HEK293T (cell line): ENCODE measurements around the gene CAPZB.

Experiments
- ARNT ChIP-seq: fragments of 450-650 bp; IDR thresholded peaks from 2 replicates; pipeline ENCODE4 v1.6.1; 2017; ENCODE audit warnings: mild to moderate bottlenecking
- BHLHE40 ChIP-seq: fragments of 450-650 bp; IDR thresholded peaks from 2 replicates; pipeline ENCODE4 v1.6.1; 2016; ENCODE audit warnings: mild to moderate bottlenecking, moderate library complexity, borderline replicate concordance
- CTBP1 ChIP-seq: fragments of 450-650 bp; IDR thresholded peaks from 2 replicates; pipeline ENCODE4 v1.6.1; 2016; ENCODE audit warnings: borderline replicate concordance
- ELF4 ChIP-seq: fragments of 450-650 bp; IDR thresholded peaks from 2 replicates; pipeline ENCODE4 v1.6.1; 2017; ENCODE audit warnings: antibody characterized with exemption
- FOXA1 ChIP-seq: fragments of 450-650 bp; IDR thresholded peaks from 2 replicates; pipeline ENCODE4 v1.6.1; 2016; ENCODE audit warnings: mild to moderate bottlenecking
- FOXK2 ChIP-seq: fragments of 450-650 bp; IDR thresholded peaks from 2 replicates; pipeline ENCODE4 v1.6.1; 2016; ENCODE audit warnings: mild to moderate bottlenecking
- FOXM1 ChIP-seq: fragments of 450-650 bp; IDR thresholded peaks from 2 replicates; pipeline ENCODE4 v1.6.1; 2017; ENCODE audit warnings: mild to moderate bottlenecking, borderline replicate concordance
- HDGF ChIP-seq: fragments of 450-650 bp; IDR thresholded peaks from 2 replicates; pipeline ENCODE4 v1.6.1; 2017; ENCODE audit warnings: antibody characterized with exemption, borderline replicate concordance
- LEF1 ChIP-seq: fragments of 450-650 bp; IDR thresholded peaks from 2 replicates; pipeline ENCODE4 v1.6.1; 2017; ENCODE audit warnings: mild to moderate bottlenecking, borderline replicate concordance
- NFRKB ChIP-seq: fragments of 450-650 bp; IDR thresholded peaks from 2 replicates; pipeline ENCODE4 v1.6.1; 2016; ENCODE audit warnings: mild to moderate bottlenecking, moderate library complexity
- SUZ12 ChIP-seq: fragments of 450-650 bp; IDR thresholded peaks from 2 replicates; pipeline ENCODE4 v1.6.1; 2016; ENCODE audit warnings: mild to moderate bottlenecking
- TARDBP ChIP-seq: fragments of 450-650 bp; IDR thresholded peaks from 2 replicates; pipeline ENCODE4 v1.6.1; 2016
- ZNF384 ChIP-seq: fragments of 450-650 bp; IDR thresholded peaks from 2 replicates; pipeline ENCODE4 v1.6.1; 2016
- TF ChIP-seq, protein P1 (sequence below): fragments of 450-650 bp; IDR thresholded peaks from 2 replicates; pipeline ENCODE4 v1.6.1; 2016

DNA sequence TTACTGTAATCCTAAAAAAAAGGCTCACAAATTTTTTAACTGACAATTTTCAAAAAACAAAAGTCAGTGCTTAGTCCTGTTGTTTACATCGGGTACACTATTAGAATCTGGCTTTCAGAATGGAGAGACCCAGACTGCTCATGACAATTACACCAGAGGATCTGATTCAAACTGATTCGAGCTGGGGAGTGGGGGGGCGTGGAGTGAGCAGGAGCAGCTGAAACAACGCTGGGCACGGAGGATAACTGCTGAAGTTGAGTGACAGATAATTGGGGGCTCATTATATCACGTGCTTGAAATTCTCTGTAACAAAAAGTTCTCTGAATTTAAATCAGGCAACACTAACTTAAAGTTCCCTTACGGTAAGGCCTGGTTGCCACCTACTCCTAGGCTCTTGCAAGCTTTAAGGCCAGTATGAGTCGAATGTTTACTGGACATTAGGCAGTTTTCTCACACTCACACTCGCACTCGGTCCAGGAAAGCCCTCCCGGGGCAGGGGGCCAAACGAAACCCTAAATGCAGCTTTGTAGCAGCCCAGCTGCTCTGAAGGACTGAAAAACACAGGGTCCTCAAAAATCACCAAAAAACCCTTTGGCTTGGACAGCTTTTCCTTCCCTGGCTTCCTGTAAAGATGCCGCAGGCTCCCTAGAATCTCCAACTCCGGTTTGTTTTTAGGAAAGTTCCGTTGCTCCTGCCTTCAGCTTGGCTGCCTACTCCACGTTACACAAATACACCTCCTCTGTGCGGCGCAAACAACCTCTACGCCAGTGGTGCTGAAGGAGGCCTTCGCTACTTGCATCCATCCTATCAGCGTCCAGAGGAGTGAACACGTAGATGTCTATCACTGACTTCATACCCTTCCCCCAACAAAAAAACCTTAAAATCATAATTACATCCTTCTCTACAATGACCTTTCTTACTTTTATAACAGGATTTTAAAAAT is 42.9 kb downstream of the CAPZB start:
- no peak for TF ChIP-seq TARDBP
- TF ChIP-seq ELF4, result no peak
- TF ChIP-seq ARNT, result no peak
- no peak for TF ChIP-seq SUZ12
- TF ChIP-seq FOXA1, result no peak
- no peak for TF ChIP-seq FOXK2
- TF ChIP-seq ZNF384, result no peak
- TF ChIP-seq FOXM1, result no peak
- no peak for TF ChIP-seq BHLHE40
- TF ChIP-seq LEF1, result no peak
- TF ChIP-seq, protein P1, sequence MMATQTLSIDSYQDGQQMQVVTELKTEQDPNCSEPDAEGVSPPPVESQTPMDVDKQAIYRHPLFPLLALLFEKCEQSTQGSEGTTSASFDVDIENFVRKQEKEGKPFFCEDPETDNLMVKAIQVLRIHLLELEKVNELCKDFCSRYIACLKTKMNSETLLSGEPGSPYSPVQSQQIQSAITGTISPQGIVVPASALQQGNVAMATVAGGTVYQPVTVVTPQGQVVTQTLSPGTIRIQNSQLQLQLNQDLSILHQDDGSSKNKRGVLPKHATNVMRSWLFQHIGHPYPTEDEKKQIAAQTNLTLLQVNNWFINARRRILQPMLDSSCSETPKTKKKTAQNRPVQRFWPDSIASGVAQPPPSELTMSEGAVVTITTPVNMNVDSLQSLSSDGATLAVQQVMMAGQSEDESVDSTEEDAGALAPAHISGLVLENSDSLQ, result no peak
- no peak for TF ChIP-seq CTBP1
- no peak for TF ChIP-seq NFRKB
- TF ChIP-seq HDGF, result no peak
